CD14-positive monocyte (primary cell): ENCODE results near the gene BAIAP2L1. TPM values are rescaled to one million over a fixed set of nuclear protein-coding genes. Genes with fewer than 3 reads are reported as not detected.

Source experiments
- DNase-seq, 3 donors: peaks; one replicate each; pipeline ENCODE4 v3.0.0-alpha.2; 2011 to 2022
- H2AFZ ChIP-seq: 2 replicates; pipeline ENCODE4 v1.6.0; 2012; ENCODE audit warnings: mild to moderate bottlenecking, low read depth, low read length, inconsistent platforms; ENCODE audit not compliant: insufficient read depth, poor library complexity, severe bottlenecking
- H3K27ac ChIP-seq, 2 donors: 1 replicate in 1 of 2; 2 replicates in 1 of 2; pipeline ENCODE4 v1.5.1; 2012 to 2013; ENCODE audit warnings: low read length in 2 of 2, control low read depth in 1 of 2, inconsistent platforms in 1 of 2, low read depth in 1 of 2, mild to moderate bottlenecking in 1 of 2
- H3K27me3 ChIP-seq, 2 donors: one replicate each; pipeline versions ENCODE4 v1.6.0 to v1.6.1; 2011 to 2013; ENCODE audit warnings: low read length in 2 of 2; ENCODE audit not compliant: control insufficient read depth in 2 of 2, insufficient read depth in 2 of 2
- H3K36me3 ChIP-seq, 2 donors: replicated peaks in 1 of 2; 1 replicate in 1 of 2; 2 replicates in 1 of 2; pipeline versions ENCODE4 v1.5.1 to v1.6.1; 2012 to 2013; ENCODE audit warnings: low read length in 2 of 2, control low read depth in 1 of 2, inconsistent platforms in 1 of 2, mild to moderate bottlenecking in 1 of 2; ENCODE audit not compliant: insufficient read depth in 2 of 2, control insufficient read depth in 1 of 2
- H3K4me1 ChIP-seq, 2 donors: 1 replicate in 1 of 2; 2 replicates in 1 of 2; pipeline versions ENCODE4 v1.5.1 to v1.6.1; 2012 to 2013; ENCODE audit warnings: low read length in 2 of 2, control low read depth in 1 of 2, inconsistent platforms in 1 of 2, mild to moderate bottlenecking in 1 of 2, moderate library complexity in 1 of 2; ENCODE audit not compliant: insufficient read depth in 2 of 2, control insufficient read depth in 1 of 2
- H3K4me2 ChIP-seq: replicated peaks from 2 replicates; pipeline ENCODE3; 2012; ENCODE audit warnings: low read length, moderate library complexity, mild to moderate bottlenecking; ENCODE audit not compliant: poor library complexity, severe bottlenecking; ENCODE audit errors: extremely low read depth
- H3K4me3 ChIP-seq, 3 experiments: fragments of 200-600 bp in 1 of 3; sonication (generic) in 1 of 3; replicated peaks in 1 of 3; 1 replicate in 2 of 3; 2 replicates in 1 of 3; pipeline ENCODE4 v1.5.1; 2011 to 2013; ENCODE audit warnings: low read length in 3 of 3, mild to moderate bottlenecking in 3 of 3, control low read depth in 2 of 3, low read depth in 2 of 3, inconsistent platforms in 1 of 3, moderate library complexity in 1 of 3
- H3K79me2 ChIP-seq: 2 replicates; pipeline ENCODE4 v1.6.0; 2012; ENCODE audit warnings: mild to moderate bottlenecking, control low read depth, inconsistent platforms, low read length, moderate library complexity; ENCODE audit not compliant: insufficient read depth
- H3K9ac ChIP-seq: 2 replicates; pipeline ENCODE4 v1.6.0; 2017; ENCODE audit warnings: low read length, mild to moderate bottlenecking; ENCODE audit not compliant: insufficient read depth, poor library complexity, severe bottlenecking
- H3K9me3 ChIP-seq, 2 donors: replicated peaks in 1 of 2; 1 replicate in 1 of 2; 2 replicates in 1 of 2; pipeline versions ENCODE4 v1.5.1 to v1.6.1; 2012 to 2013; ENCODE audit warnings: low read length in 2 of 2, control low read depth in 1 of 2; ENCODE audit not compliant: control insufficient read depth in 1 of 2, insufficient read depth in 1 of 2
- H4K20me1 ChIP-seq: 2 replicates; pipeline ENCODE4 v1.6.0; 2012; ENCODE audit warnings: mild to moderate bottlenecking, low read length, control low read depth, moderate library complexity; ENCODE audit not compliant: insufficient read depth
- H3K27ac Mint-ChIP-seq, 7 donors: one replicate each; pipeline ENCODE4 v1.8.0; 2020; ENCODE audit warnings: mild to moderate bottlenecking in 7 of 7, mixed read lengths in 7 of 7, moderate library complexity in 6 of 7, inconsistent platforms in 2 of 7
- H3K27me3 Mint-ChIP-seq, 3 donors: one replicate each; pipeline ENCODE4 v1.8.0; 2021 to 2022; ENCODE audit warnings: low read depth in 3 of 3, mild to moderate bottlenecking in 3 of 3, mixed read lengths in 3 of 3, moderate library complexity in 3 of 3, inconsistent platforms in 1 of 3
- H3K36me3 Mint-ChIP-seq, 2 donors: one replicate each; pipeline ENCODE4 v1.8.0; 2020; ENCODE audit warnings: mixed read lengths in 2 of 2, inconsistent platforms in 1 of 2, mild to moderate bottlenecking in 1 of 2
- H3K4me1 Mint-ChIP-seq: one replicate; pipeline ENCODE4 v1.8.0; 2020; ENCODE audit warnings: mild to moderate bottlenecking, mixed read lengths
- H3K4me3 Mint-ChIP-seq, 2 donors: one replicate each; pipeline ENCODE4 v1.8.0; 2020; ENCODE audit warnings: mild to moderate bottlenecking in 2 of 2, mixed read lengths in 2 of 2, moderate library complexity in 1 of 2
- H3K9me3 Mint-ChIP-seq, 7 donors: one replicate each; pipeline ENCODE4 v1.8.0; 2020 to 2022; ENCODE audit warnings: mixed read lengths in 7 of 7, mild to moderate bottlenecking in 6 of 7, moderate library complexity in 6 of 7, inconsistent platforms in 2 of 7
- WGBS: methylation state at CpG from one replicate; pipeline ENCODE4 v1.1.5; 2013; ENCODE audit warnings: missing lambda C conversion rate; ENCODE audit not compliant: insufficient coverage; 5-methylcytosine and 5-hydroxymethylcytosine counted together
- intact Hi-C, 2 donors: fragments of 100-400 bp; cut with micrococcal nuclease; formaldehyde crosslinking; loops; one replicate each; pipeline versions ENCODE4 v1.15.0 to v1.15.1; 2023
- polyA plus RNA-seq, 3 donors: library from polyadenylated mRNA; depleted of rRNA in 1 of 3; unstranded in 2 of 3; stranded (reverse) in 1 of 3; fragments of 300-500 nt in 2 of 3; fragments of >200 nt in 1 of 3; fragmentation: Illumina TruSeq in 2 of 3; gene quantifications; 1 replicate in 2 of 3; 2 replicates in 1 of 3; pipeline ENCODE4 v1.2.3, GENCODE V29; 2012 to 2021
- TF ChIP-seq, protein P1 (sequence below): fragments of 200-600 bp; IDR thresholded peaks from one replicate; pipeline ENCODE4 v1.8.0; 2022; ENCODE audit warnings: antibody characterized with exemption, mild to moderate bottlenecking

BAIAP2L1 gene
- polyA plus RNA-seq, 3 donors = 0.17 to 0.52 TPM; not detected in 1

DNA sequence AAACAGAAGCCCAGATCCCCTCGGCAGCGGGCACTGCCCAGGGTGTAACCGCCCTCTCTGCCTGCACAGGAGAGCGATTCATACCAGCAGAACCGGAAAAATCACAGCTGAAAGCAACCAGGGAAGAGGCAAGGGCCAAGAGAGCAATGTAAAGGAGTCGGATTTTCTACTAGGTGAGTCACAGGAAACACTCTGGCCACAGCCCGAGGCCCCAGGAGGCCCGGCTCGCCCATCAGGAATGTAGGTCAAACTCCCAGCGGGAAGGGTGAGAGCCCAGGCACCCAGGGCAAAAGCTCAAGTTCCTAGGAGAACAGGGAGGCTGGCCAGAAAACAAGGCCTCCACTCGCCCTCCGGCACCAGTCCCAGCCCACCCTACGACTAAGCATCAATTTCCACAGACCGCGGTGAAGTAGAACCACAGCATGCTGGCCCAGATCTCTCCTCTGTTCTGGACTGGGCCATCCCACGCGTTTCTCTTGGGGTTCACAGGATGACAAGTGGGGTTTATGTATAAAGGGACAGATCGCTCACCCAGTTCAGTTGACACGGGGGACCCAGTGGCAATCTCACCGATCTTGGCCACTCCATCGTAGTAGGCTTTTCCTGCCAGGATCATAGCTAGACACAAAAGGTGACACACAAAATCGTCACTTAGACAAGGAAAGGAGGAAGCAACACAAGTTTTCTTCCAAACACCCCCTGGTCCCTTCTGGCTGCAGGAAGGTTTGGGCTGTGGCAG, 46.2 kb downstream of the BAIAP2L1 start:
- Histone ChIP-seq H3K4me3 (no peak overlapping the region), H3K79me2 (no peaks in the 10 kb centered on the region), H3K36me3 (no peaks in the 10 kb centered on the region), H3K9ac (no peak overlapping the region), H3K27ac (no peak overlapping the region), H3K27me3 (no peaks in the 10 kb centered on the region), H3K4me2 (no peak overlapping the region), H4K20me1 (no peaks in the 10 kb centered on the region), H3K4me1 (no peaks in the 10 kb centered on the region), H2AFZ (no peak overlapping the region), H3K9me3 (no peaks in the 10 kb centered on the region)
- TF ChIP-seq, protein P1, sequence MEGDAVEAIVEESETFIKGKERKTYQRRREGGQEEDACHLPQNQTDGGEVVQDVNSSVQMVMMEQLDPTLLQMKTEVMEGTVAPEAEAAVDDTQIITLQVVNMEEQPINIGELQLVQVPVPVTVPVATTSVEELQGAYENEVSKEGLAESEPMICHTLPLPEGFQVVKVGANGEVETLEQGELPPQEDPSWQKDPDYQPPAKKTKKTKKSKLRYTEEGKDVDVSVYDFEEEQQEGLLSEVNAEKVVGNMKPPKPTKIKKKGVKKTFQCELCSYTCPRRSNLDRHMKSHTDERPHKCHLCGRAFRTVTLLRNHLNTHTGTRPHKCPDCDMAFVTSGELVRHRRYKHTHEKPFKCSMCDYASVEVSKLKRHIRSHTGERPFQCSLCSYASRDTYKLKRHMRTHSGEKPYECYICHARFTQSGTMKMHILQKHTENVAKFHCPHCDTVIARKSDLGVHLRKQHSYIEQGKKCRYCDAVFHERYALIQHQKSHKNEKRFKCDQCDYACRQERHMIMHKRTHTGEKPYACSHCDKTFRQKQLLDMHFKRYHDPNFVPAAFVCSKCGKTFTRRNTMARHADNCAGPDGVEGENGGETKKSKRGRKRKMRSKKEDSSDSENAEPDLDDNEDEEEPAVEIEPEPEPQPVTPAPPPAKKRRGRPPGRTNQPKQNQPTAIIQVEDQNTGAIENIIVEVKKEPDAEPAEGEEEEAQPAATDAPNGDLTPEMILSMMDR = no peak
- Mint-ChIP-seq H3K27ac (no peak overlapping the region), H3K4me3 (no peak overlapping the region), H3K9me3 (no peaks in the 10 kb centered on the region), H3K4me1 (no peaks in the 10 kb centered on the region), H3K27me3 (peaks cover 0 to 4% (median 3%) of the 10 kb centered on the region in 3 donors), H3K36me3 (no peaks in the 10 kb centered on the region)
- 89% methylated on average over 17 of the region's 22 CpGs for WGBS
- no peak for DNase-seq
- intact Hi-C loops = no loop called here

DNA sequence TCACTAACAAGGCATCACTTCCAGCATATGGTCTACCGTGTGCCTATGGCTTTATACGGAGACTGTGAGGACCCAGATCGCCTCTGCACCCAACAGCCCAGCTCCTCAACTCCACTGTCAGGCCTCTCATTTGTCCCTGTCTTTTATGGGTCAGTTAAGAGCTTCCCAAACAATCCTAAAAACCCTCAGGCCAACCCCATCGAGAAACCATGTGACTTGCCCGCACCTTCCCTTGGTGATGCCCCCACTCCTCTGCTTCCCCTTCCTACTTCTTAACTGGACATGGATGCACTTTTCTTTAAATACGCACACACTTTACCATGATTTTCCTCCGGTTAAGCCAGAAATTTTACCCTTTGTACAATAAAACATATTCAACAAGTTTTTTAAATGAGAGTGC, 46.8 kb downstream of the BAIAP2L1 start:
- TF ChIP-seq, protein P1 = no peak
- 96% methylated on average over 5 of the region's 7 CpGs for WGBS
- Histone ChIP-seq H2AFZ (no peak overlapping the region), H3K36me3 (no peaks in the 10 kb centered on the region), H3K79me2 (no peaks in the 10 kb centered on the region), H3K4me2 (no peak overlapping the region), H3K27ac (no peak overlapping the region), H4K20me1 (no peaks in the 10 kb centered on the region), H3K4me3 (no peak overlapping the region), H3K9ac (no peak overlapping the region), H3K9me3 (no peaks in the 10 kb centered on the region), H3K4me1 (no peaks in the 10 kb centered on the region), H3K27me3 (no peaks in the 10 kb centered on the region)
- Mint-ChIP-seq H3K4me3 (no peak overlapping the region), H3K27me3 (peaks cover 2 to 4% (median 3%) of the 10 kb centered on the region in 3 donors), H3K27ac (no peak overlapping the region), H3K36me3 (no peaks in the 10 kb centered on the region), H3K4me1 (no peaks in the 10 kb centered on the region), H3K9me3 (no peaks in the 10 kb centered on the region)
- intact Hi-C loops = no loop called here
- no peak for DNase-seq
